ENCODE data around the gene CTIF.
A peak's percentile ranks its signal among the peaks of the same experiment; 100 is the strongest.
"Not testable (repeated sequence)": the region's sequence is repeated elsewhere in the genome, so short reads cannot be mapped to it uniquely, and the experiment has no call there.

Gene CTIF

DNA sequence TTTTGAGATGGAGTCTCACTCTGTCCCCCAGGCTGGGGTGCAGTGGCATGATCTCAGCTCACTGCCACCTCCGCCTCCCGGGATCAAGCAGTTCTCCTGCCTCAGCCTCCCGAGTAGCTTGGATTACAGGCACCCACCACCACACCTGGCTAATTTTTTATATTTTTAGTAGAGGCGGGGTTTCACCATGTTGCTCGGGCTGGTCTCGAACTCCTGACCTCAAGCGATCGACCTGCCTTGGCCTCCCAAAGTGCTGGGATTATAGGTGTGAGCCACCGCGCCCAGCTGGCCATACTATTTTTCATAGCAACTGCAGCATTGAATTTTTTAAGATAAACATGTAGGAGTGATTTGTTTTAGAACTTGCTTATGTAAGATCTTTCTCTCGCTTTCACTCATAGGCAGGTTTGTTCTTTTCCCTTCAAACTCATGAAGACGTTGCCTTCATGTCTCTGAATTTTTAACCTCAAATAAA is 273.2 kb downstream of the CTIF start:
- DNase-seq = not testable (repeated sequence)

- DNase-seq = no peak
These were observed 274.5 kb downstream of the CTIF start for GRCh38 chr18:48813321-48813720.

DNA sequence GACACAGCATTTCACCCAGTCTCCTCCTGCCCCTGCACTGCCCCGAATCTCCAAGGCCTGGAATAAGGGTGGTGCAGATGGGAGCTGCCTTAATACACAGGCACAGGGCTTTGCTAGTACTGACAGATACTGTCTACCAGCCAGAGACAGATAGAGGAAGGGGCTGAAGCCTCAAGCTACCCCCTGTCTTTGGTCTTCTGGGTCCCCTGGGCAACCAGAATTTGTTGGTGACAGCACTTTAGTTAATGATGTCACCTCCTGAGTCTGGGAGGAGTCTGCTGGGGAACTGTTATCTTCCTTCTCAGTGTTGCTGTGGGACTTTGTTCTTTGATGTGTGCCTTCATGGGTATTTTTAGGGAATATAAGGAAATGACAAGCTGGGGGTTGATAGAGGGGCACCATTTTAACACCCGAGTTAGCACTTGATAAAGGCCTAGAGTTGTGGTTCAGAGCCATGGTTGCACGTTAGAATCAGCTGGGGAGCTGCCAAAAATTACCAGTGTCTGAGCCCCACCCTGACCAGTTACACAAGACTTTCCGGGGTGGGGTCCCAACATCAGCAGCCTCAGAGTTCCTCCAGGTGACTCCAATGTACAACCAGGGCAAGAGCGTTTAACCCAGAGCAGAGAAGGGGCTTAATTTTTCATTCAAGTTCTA is 275.1 kb downstream of the CTIF start:
- DNase-seq = no peak

GRCh38 chr18:48814490-48815178 is 275.8 kb downstream of the CTIF start:
- DNase-seq = no peak

GRCh38 chr18:48815179-48815515 is 276.3 kb downstream of the CTIF start:
- no peak for DNase-seq

DNA sequence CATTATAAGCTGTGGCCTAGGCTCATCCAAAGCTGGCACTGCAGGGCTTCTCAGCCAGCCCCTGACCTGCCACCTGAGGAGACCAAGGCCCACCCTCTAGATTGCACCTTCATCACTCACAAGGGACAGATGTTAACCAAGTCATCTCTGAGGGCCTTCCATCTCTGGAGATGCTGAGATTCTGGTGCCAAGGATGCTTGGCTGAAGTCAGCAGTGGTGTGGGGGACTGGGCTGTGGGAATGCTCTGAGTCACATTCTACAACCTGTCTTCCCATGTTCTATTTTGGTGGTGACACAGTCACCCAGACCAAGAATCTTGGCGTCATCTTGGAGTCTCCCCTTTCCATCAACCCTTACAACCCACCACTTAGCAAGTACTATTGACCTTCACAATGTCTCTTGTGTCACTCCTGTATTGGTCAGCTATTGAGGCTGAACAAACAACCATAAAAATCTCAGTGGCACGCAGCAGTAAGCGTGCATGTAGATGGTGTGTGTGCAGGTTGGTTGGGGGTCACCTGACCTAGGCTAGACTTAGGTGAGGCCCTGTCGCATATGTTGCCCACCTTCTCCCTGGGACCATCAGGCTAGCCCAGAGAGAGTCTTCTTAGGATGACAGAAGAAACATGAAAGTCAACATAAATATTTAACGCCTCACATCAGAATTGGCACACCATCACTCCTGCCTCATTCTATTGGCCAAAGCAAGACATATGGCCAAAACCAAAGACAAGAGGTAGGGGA is 276.9 kb downstream of the CTIF start:
- no peak for DNase-seq

DNA sequence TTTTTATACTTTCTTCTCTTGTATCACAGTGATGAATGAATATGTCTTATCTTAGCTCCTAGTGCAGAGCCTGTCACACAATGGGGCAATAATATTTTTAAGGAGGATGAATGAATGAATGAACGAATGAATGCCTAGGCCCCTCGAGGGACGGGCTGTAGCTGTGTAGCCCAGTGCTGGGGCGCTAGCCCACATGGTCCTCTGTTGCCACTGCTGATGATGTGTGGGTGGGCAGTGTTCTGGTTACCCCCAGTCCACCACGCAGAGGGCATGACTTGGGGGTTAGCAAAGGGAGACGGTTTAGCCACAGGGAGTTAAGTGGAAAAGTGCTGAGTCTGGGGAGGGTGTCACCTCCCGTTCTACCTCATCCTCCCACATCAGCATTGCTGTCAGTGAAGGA is 277.7 kb downstream of the CTIF start:
- no peak for DNase-seq

GRCh38 chr18:48817021-48817461 is 278.2 kb downstream of the CTIF start:
- peak; percentile 25 for DNase-seq

DNA sequence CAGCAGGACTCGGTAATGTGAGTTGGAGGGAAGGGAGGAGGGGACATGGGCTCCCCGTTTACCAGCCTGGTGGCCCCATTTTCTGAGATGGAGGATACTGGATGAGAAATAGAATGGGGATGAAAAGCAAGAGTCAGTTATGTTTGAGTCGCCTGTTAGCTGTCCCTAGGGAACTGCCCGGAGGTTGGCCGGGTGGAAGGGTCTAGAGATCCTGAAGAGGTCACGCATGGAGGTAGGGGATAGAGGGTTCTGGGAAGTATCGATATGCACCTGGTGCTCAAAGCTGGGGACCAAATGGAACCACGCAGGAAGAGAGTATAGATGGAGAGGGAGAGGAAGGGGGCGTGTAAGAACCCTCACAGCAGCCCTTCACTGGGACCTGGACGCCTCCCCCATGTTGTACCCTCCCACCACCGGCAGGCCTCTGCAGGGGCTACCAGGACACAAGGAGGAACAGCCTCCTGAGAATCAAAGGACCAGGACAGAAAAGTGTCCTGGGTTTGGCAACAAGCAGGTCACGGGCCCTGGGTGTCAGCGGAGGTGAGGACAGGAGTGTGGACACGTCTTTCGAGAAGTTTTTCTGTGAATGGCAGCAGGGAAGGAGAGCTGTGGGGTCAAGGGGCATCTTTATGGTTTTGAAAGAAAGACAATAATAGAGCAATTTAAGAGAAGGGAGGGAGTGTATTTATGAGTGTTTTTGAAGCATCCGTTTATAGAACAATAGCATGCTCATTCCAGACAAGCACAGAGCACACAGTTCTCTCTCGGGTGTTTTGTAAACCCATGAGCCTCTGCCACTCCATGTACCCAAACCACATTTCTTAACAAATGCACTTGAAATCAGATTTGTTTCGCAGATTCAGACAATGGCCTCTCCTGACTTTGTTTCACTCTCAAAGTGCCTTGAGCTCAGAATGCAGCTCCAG is 279.8 kb downstream of the CTIF start:
- DNase-seq = no peak

GRCh38 chr18:48819276-48819675 is 280.4 kb downstream of the CTIF start:
- no peak for DNase-seq

- no peak for DNase-seq
These were observed 281.1 kb downstream of the CTIF start for GRCh38 chr18:48819781-48820482.

DNA sequence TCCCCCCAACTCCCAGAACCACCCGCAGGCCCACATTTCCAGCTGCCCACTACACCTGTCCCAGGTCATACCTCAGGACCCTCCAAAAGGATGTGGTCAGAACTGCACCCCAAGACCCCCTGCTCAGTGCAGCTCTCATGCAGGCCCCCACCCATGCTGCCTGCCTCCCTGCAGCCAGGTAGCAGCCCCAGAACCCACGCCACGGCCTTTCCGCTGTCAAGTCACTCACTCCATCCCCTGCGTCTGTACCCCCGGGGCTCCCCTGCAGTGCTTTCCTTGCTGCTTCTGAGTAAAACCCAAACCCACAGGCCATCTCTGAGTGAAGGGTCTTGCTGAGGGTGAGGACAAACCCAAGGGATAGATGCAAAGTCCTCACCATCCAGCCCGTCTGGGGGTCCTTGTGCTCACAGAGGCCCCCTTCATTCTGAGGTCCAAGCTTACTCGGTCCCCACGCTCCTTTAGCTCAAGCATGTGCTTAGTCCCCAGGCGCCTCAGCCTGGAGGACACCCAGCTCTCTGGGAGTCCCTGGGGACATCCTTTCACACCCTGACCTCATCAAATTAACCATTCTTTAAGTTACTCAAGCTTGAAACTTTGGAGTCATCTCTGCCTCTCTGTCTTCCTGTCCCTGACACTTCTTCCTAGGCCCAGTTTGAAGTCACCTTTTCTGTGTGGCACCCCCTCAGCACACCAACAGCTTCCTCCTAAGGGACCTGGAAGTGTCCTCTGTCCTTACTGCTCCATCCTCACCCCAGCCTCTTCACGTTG is 281.8 kb downstream of the CTIF start:
- DNase-seq = no peak

DNA sequence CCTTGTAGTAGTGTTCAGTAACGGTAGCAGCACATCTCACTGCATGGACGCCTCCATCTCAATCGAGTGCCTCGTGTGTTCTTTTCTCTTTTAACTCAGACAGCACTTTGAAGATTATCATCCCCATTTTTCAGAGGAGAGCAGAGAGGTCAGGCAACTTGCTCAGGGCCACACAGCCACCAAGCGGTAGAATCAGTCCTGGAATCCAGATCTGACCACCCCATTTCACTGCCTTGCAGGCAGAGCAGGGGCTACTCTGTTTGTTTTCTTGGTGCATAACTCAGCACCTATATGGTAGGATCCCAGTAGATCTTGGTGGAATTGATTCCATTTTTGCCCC is 282.4 kb downstream of the CTIF start:
- no peak for DNase-seq

GRCh38 chr18:48821845-48822244 is 283.0 kb downstream of the CTIF start:
- DNase-seq = no peak

- DNase-seq = no peak
These were observed 285.6 kb downstream of the CTIF start for GRCh38 chr18:48824231-48824970.

GRCh38 chr18:48825101-48825745 is 286.4 kb downstream of the CTIF start:
- DNase-seq = no peak

- DNase-seq = no peak
These were observed 287.4 kb downstream of the CTIF start for GRCh38 chr18:48826271-48826670.

GRCh38 chr18:48826806-48827205 is 288.0 kb downstream of the CTIF start:
- no peak for DNase-seq

- DNase-seq = peak; percentile 38
These were observed 288.7 kb downstream of the CTIF start for GRCh38 chr18:48827291-48828193.
